ENCODE measurements around the gene SNTG2.
"Not testable (repeated sequence)": the region's sequence is repeated elsewhere in the genome, so short reads cannot be mapped to it uniquely, and the experiment has no call there.

The SNTG2 gene

DNA sequence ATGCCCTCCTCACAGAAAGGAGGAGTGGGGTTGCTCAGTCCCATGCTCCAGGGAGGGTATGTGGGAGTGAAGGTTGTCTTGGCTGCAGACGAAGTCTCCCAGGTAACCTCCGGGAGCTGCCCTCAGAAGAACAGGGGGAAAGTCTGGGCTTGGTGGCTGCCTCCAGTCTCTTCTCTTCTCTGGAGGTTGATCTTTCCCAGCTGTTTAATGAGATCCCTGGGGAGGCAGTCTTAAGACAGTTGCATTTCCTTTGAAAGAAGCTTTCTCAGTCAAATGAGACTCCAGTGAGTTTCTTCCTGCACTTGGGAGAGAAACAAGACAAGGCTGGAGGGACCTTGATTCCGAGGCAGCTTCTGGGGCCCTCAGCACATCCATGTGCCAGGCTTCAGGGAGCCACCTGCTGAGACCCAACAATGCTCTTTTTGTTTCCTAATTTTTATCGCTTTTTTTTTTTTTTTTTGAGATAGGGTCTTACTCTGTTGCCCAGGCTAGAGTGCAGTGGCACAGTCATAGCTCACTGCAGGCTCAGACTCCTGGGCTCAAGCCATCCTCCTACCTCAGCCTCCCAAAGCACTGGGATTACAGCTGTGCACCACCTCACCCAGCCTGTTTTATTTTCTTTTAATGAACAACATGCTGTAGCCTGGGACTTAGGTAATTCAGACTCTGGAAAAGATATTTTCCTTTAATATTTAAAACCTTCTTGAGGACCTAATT, 390.9 kb downstream of the SNTG2 start:
- no peak for DNase-seq

- DNase-seq, result no peak
Measured at GRCh38 chr2:1348789-1349188, 398.1 kb downstream of the SNTG2 start.

DNA sequence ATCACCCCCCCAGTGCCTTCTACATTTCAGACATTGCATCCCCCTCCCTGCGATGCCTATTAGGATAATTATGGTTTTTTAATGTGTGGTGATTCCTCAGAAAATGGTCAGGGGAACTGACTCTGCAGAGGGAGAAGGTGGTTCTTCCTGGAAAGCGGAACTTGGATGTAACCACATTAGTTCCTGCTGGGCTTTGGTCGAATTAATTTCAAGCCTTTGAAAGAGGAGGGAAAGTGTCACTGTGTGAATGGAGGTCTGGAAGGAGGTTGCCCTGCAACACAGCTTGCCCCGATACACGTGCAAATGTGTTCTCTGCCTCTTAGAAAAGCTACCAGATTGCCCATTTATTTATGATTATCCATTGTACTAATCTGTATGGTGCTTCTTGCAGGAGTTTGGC, 399.5 kb downstream of the SNTG2 start:
- no peak for DNase-seq

GRCh38 chr2:1353124-1353523, 402.5 kb downstream of the SNTG2 start:
- DNase-seq, result no peak

DNA sequence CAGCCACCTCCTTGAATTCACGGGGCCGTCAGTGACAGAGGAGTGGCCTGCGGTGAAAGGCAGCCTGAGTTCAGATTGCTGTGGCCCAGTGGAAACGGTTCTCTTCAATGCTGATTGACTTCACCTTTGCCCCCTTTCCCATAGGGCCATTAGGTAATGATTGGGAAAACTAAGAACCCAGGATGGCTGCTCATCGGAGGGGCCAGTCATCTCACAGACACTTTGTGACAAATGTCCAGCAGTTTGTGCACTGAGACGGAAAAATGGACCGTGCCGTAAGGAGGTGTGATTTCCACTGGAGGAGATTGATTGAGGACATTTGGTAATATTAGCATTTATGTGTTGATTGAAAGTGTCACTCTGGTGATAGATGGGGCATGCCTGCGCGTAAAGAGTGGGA, 402.9 kb downstream of the SNTG2 start:
- no peak for DNase-seq

DNA sequence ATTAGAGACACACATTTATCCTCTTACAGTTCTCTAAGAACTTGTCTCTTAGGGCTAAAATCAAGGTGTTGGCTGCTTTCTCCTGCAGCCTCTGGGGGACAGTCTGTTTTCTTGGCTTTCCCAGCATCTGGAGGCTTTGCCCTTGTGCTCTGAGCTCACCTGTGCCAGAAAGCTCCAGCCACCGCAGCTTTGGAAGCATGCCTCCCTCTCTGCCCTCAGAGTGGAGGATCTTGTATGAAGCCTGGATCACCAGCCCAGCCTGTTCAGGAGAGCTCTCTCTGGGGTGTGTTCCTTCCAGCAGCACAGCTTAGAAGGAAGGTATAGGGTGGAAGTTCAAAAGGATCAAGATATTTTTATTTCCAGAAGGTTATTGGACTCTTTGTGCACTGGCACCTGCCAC, 409.5 kb downstream of the SNTG2 start:
- no peak for DNase-seq

DNA sequence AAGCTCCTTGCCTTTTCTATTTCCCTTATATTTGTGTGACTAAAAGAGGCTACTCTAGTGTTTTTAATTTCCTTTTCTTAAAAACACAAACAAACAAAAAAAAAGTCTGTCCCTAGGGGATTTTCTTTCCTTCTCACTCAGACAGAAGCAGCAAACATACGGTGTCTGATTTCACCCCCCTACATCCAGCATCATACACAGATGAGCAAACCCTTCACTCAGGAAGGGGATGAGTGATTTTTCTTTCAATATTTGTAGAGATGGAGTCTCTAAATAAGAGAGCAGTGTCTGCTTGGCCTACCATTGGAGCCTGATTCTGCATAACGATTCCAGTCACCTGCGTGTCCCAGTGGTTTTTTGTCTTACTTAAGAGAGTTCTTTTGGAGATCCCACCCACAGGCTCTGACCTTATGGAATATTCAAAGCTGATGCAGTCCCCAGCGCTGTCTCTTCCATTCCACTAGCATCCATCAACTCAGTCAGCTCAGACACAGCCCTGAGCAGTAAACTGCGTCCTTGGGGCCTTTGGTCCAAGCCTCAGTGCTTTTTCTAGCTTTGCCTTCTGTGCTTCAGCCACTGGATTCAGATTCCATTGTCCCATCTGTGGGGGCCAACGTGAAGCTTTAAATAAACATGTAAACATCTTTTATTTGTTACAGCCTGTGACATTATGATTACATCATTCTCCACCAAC, 410.1 kb downstream of the SNTG2 start:
- DNase-seq, result no peak

GRCh38 chr2:1363367-1363766, 412.7 kb downstream of the SNTG2 start:
- DNase-seq, result no peak

DNA sequence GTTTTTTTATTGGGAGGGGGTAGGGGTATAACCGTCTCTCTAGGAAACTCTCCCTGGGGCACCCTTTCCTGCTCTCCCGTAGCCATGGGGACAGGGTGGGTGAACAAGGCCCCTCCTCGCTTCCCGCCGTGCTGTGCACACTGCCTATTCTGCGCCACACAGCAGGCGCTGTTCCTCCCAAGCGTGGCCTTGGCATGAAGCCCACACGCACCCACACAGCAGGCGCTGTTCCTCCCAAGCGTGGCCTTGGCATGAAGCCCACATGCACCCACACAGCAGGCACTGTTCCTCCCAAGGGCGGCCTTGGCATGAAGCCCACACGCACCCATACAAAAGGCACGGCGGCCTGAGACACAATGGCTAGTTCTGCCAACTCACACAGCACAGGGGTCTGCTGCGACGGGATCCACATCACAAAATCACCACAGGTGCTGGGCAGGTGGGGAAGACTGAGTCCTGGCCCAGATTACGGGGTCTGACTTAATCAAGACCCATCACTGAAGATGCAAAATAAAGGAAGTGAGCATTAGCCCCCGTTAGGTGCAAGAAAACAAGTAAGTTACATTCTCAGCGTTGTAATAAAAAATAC, 416.0 kb downstream of the SNTG2 start:
- no peak for DNase-seq

DNA sequence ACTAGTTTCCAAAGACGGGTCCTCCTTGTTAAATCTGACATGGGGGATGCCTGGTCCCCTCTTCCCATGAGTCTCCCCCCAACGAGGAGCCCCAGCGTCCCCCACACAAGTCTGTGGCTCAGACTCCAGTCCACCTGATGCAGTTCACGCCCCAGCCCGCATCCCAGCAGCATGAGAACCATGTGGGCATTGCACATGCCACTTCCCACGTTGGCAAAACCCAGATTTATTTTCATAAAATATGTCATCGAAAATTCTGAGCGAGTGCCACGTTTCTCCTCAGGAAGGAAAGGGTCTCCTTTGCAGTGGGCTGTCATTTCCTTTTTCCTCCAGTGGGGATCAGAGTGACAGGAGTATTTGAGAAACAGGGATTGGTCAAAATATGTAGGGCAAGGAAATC, 417.0 kb downstream of the SNTG2 start:
- no peak for DNase-seq

- no peak for DNase-seq
Measured at GRCh38 chr2:1369905-1370304, 419.3 kb downstream of the SNTG2 start.

GRCh38 chr2:1370461-1370860, 419.8 kb downstream of the SNTG2 start:
- no peak for DNase-seq

DNA sequence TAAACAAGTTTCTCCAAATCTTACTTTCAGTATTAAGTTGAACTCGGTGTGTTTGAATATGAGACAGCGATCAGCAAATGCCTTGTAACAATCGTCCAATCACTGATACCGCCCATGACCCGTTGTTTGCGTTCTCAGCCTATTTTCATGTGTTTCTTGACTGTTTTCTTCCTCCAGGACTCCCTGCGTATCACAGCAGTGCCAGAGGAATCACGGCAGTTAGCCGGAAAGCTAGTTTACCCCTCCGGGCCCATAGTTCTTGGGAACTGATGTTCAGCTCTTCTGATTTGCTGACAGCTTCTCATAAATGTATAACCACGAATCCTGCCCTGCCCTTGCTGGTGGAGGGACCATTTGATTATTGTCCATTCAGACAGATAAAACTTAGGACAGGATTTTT, 420.4 kb downstream of the SNTG2 start:
- no peak for DNase-seq

DNA sequence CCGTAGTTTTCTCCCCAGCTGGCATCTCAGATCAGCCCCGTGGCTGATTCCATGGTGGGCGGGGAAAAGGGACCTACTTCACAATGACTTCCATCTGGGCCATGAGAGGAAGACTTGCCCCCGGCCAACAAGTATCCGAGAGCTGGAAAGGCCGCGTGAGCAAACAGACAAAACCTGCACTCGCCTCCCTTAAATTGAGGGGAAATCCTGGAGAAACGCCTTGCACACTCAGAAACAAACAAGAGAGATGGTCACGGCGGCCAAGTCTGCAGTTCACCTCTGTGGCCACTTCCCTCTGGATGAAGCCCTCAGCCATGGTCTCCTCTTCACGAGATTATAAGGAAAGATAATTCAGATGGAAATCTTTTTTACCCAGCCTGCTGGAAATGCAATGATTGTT, 423.2 kb downstream of the SNTG2 start:
- DNase-seq, result no peak

- no peak for DNase-seq
Measured at GRCh38 chr2:1374287-1374686, 423.6 kb downstream of the SNTG2 start.

DNA sequence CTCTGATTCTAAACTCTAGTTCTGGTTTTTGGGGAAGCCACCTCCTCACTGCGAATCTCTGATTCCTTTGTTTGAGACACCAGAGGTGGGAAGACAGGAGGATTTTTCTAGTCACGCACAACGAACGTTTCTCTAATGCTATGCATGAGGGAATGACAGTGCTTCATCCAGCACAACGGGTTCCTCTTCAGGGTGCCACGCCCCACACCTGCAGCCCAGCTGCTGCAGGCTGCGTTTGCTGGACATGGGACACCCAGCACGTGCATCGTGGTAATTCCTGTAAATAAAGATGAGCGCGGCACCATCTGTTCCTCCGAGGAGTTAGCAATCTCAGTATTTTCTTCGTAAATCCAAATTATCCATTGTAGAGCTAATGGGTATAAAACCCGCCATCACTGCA, 425.1 kb downstream of the SNTG2 start:
- no peak for DNase-seq

DNA sequence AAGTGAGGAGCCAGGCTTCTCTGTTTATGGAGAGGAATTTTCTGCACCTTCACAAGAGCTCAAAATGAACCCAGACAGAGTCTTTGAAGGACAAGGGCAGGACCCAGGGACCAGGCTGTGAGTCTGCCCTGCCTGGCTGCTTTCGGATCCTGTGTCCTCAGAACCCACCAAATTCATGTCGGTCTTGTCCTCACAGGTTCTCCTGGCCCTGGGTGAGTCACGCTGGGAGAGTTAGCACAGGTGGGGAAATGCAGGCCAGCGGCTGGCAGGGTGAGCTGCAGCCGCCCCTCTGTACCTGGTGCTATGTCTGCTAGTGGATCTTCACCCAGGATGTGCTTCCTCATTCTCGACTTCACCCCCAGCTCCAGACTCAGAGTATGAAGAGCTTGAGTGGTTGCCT, 426.8 kb downstream of the SNTG2 start:
- no peak for DNase-seq

DNA sequence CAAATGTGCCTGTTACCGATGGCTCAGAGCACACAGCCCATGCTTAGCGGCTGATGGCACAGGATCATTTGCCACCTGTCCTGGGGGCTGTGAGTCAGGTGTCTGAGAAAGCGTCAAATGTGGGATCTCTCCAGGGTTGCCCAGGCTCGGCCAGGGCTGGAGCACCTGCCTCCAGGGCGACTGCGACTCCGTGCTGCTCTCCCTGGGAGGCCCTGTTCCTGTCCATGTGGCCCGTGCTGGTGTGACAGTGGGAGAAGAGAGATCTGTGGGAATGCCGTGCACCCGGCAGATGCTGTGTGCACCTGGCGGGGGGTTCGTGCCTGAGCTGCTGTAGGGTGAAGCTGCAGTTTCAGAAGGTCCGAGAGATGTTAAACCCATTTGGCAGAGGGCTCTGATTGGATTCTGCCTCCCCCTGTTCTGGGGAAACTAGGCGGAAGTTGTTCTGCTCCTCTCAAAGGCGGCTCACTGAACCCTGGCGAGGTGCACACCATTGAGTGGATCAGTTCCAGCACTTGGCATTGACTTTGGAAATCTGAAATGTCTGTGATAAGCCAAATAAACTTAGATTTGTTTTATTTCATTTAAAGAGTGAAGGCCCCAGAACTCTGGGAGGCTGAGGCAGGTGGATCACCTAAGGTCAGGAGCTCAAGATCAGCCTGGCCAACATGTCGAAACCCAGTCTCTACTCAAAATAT, 428.0 kb downstream of the SNTG2 start:
- DNase-seq, result no peak

DNA sequence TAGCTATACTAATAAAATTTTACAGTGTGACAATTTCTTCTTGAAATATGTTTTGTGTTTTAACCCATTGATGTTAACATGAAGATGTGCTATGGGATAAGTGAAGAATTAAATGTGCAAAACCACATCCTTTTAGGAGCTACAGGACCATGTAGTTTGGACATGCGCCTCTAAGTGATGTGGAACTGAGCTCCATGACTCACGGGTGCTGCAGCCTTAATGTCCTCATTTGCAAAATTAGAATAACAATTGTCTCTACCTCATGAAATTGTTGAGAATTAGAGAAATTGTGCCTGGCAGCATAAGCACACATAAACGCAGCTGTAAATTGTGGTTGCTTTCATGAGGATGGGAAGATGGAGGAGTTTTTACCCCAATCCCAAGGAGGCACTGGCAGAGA, 431.0 kb downstream of the SNTG2 start:
- DNase-seq, result no peak

GRCh38 chr2:1387954-1388725, 437.5 kb downstream of the SNTG2 start:
- not testable (repeated sequence) for DNase-seq

GRCh38 chr2:1390118-1390517, 439.5 kb downstream of the SNTG2 start:
- not testable (repeated sequence) for DNase-seq

GRCh38 chr2:1393321-1393720, 442.7 kb downstream of the SNTG2 start:
- no peak for DNase-seq
